AG08395 (cell line): ENCODE measurements around the gene CX3CR1.
"Not testable (repeated sequence)": the region's sequence is repeated elsewhere in the genome, so short reads cannot be mapped to it uniquely, and the experiment has no call there.

Source experiments
- DNase-seq: peaks from one replicate; pipeline ENCODE4 v3.0.0; 2012; ENCODE audit warnings: mixed read lengths, low spot score

The CX3CR1 gene

GRCh38 chr3:39279745-39280517, at the start of gene CX3CR1:
CX3CR1 (minus strand) TSS chr3:39280036; CDS start chr3:39266509, 13,527 bp downstream.
- DNase-seq = no peak

GRCh38 chr3:39329493-39329892, 49.7 kb upstream of the CX3CR1 start, which contains the start of gene CCR8:
CCR8 (plus strand) TSS chr3:39329709; CDS start chr3:39332332, 2,623 bp downstream.
- DNase-seq = no peak

GRCh38 chr3:39327746-39328349, 48.0 kb upstream of the CX3CR1 start:
- no peak for DNase-seq

GRCh38 chr3:39327053-39327745, 47.4 kb upstream of the CX3CR1 start:
- DNase-seq = no peak

- DNase-seq = no peak
Measured at GRCh38 chr3:39325236-39325635, 45.4 kb upstream of the CX3CR1 start.

- no peak for DNase-seq
Measured at GRCh38 chr3:39323494-39323893, 43.7 kb upstream of the CX3CR1 start.

GRCh38 chr3:39322936-39323335, 43.1 kb upstream of the CX3CR1 start:
- DNase-seq = no peak

GRCh38 chr3:39322209-39322715, 42.4 kb upstream of the CX3CR1 start:
- DNase-seq = not testable (repeated sequence)

- DNase-seq = not testable (repeated sequence)
Measured at GRCh38 chr3:39321574-39321983, 41.7 kb upstream of the CX3CR1 start.

GRCh38 chr3:39319249-39319648, 39.4 kb upstream of the CX3CR1 start:
- no peak for DNase-seq

- DNase-seq = no peak
Measured at GRCh38 chr3:39318301-39318700, 38.5 kb upstream of the CX3CR1 start.

GRCh38 chr3:39317571-39318169, 37.8 kb upstream of the CX3CR1 start:
- DNase-seq = no peak

- DNase-seq = no peak
Measured at GRCh38 chr3:39315420-39315819, 35.6 kb upstream of the CX3CR1 start.

GRCh38 chr3:39313289-39313688, 33.5 kb upstream of the CX3CR1 start:
- no peak for DNase-seq

GRCh38 chr3:39302178-39302577, 22.3 kb upstream of the CX3CR1 start:
- DNase-seq = no peak

- DNase-seq = no peak
Measured at GRCh38 chr3:39299279-39299678, 19.4 kb upstream of the CX3CR1 start.

- no peak for DNase-seq
Measured at GRCh38 chr3:39296197-39297077, 16.6 kb upstream of the CX3CR1 start.

GRCh38 chr3:39295184-39295775, 15.4 kb upstream of the CX3CR1 start:
- DNase-seq = no peak

GRCh38 chr3:39294446-39295183, 14.8 kb upstream of the CX3CR1 start:
- DNase-seq = no peak

GRCh38 chr3:39292961-39293360, 13.1 kb upstream of the CX3CR1 start:
- no peak for DNase-seq
